IPS-15b (cell line): ENCODE measurements around the gene ELP4.
"Not testable (repeated sequence)": the region's sequence is repeated elsewhere in the genome, so short reads cannot be mapped to it uniquely, and the experiment has no call there.

ENCODE experiments used
- H3K27me3 ChIP-seq: one replicate; pipeline ENCODE4 v1.6.1; 2013; ENCODE audit warnings: low read length; ENCODE audit not compliant: control insufficient read depth, insufficient read depth
- H3K36me3 ChIP-seq: one replicate; pipeline ENCODE4 v1.6.1; 2013; ENCODE audit warnings: low read length; ENCODE audit not compliant: control insufficient read depth, insufficient read depth
- H3K4me1 ChIP-seq: one replicate; pipeline ENCODE4 v1.6.1; 2013; ENCODE audit warnings: mild to moderate bottlenecking, low read length; ENCODE audit not compliant: control insufficient read depth, insufficient read depth
- H3K4me3 ChIP-seq: one replicate; pipeline ENCODE4 v1.5.1; 2013; ENCODE audit warnings: low read depth, low read length
- H3K9ac ChIP-seq: one replicate; pipeline ENCODE4 v1.6.1; 2013; ENCODE audit warnings: low read depth, mild to moderate bottlenecking, low read length
- H3K9me3 ChIP-seq: one replicate; pipeline ENCODE4 v1.6.1; 2013; ENCODE audit warnings: mild to moderate bottlenecking, low read length; ENCODE audit not compliant: control insufficient read depth, insufficient read depth

ELP4 gene

GRCh38 chr11:31680770-31681169 is 171.2 kb downstream of the ELP4 start:
- H3K27me3 ChIP-seq: no peaks in the 10 kb centered on the region
- H3K9ac ChIP-seq: no peak overlapping the region
- no peaks in the 10 kb centered on the region for H3K36me3 ChIP-seq
- peaks cover 3% of the 10 kb centered on the region for H3K4me1 ChIP-seq
- H3K9me3 ChIP-seq: no peaks in the 10 kb centered on the region
- H3K4me3 ChIP-seq: no peak overlapping the region

GRCh38 chr11:31687256-31687655 is 177.7 kb downstream of the ELP4 start:
- no peak overlapping the region for H3K9ac ChIP-seq
- H3K4me3 ChIP-seq: no peak overlapping the region
- no peaks in the 10 kb centered on the region for H3K36me3 ChIP-seq
- no peaks in the 10 kb centered on the region for H3K27me3 ChIP-seq
- no peaks in the 10 kb centered on the region for H3K9me3 ChIP-seq
- no peaks in the 10 kb centered on the region for H3K4me1 ChIP-seq

GRCh38 chr11:31687861-31688260 is 178.3 kb downstream of the ELP4 start:
- no peak overlapping the region for H3K9ac ChIP-seq
- H3K36me3 ChIP-seq: no peaks in the 10 kb centered on the region
- H3K9me3 ChIP-seq: no peaks in the 10 kb centered on the region
- H3K4me3 ChIP-seq: no peak overlapping the region
- no peaks in the 10 kb centered on the region for H3K4me1 ChIP-seq
- H3K27me3 ChIP-seq: no peaks in the 10 kb centered on the region

- Histone ChIP-seq H3K4me3 (no peak overlapping the region), H3K27me3 (no peaks in the 10 kb centered on the region), H3K36me3 (no peaks in the 10 kb centered on the region), H3K9ac (no peak overlapping the region), H3K9me3 (no peaks in the 10 kb centered on the region), H3K4me1 (no peaks in the 10 kb centered on the region)
These were observed 180.0 kb downstream of the ELP4 start for GRCh38 chr11:31689559-31689958.

- no peaks in the 10 kb centered on the region for H3K36me3 ChIP-seq
- H3K9ac ChIP-seq: no peak overlapping the region
These were observed 180.5 kb downstream of the ELP4 start for GRCh38 chr11:31690041-31690440.

GRCh38 chr11:31690516-31690915 is 180.9 kb downstream of the ELP4 start:
- Histone ChIP-seq H3K36me3 (no peaks in the 10 kb centered on the region), H3K9ac (no peak overlapping the region), H3K4me3 (no peak overlapping the region), H3K9me3 (no peaks in the 10 kb centered on the region), H3K4me1 (no peaks in the 10 kb centered on the region), H3K27me3 (no peaks in the 10 kb centered on the region)

More at GRCh38 chr11:31690041-31690440, 180.5 kb downstream of the ELP4 start:
- no peak overlapping the region for H3K4me3 ChIP-seq
- H3K27me3 ChIP-seq: no peaks in the 10 kb centered on the region
- no peaks in the 10 kb centered on the region for H3K4me1 ChIP-seq
- no peaks in the 10 kb centered on the region for H3K9me3 ChIP-seq

GRCh38 chr11:31692466-31692865 is 182.9 kb downstream of the ELP4 start:
- no peaks in the 10 kb centered on the region for H3K9me3 ChIP-seq
- H3K4me3 ChIP-seq: no peak overlapping the region
- H3K36me3 ChIP-seq: no peaks in the 10 kb centered on the region
- H3K4me1 ChIP-seq: no peaks in the 10 kb centered on the region
- no peak overlapping the region for H3K9ac ChIP-seq
- H3K27me3 ChIP-seq: no peaks in the 10 kb centered on the region

GRCh38 chr11:31697049-31697448 is 187.5 kb downstream of the ELP4 start:
- not testable (repeated sequence) for H3K4me1 ChIP-seq, H3K27me3 ChIP-seq, H3K9me3 ChIP-seq, H3K36me3 ChIP-seq, H3K4me3 ChIP-seq, H3K9ac ChIP-seq

- H3K36me3 ChIP-seq: no peaks in the 10 kb centered on the region
- no peaks in the 10 kb centered on the region for H3K27me3 ChIP-seq
- no peaks in the 10 kb centered on the region for H3K9me3 ChIP-seq
- no peak overlapping the region for H3K9ac ChIP-seq
- no peak overlapping the region for H3K4me3 ChIP-seq
- H3K4me1 ChIP-seq: no peaks in the 10 kb centered on the region
These were observed 189.5 kb downstream of the ELP4 start for GRCh38 chr11:31699066-31699465.

- H3K9ac ChIP-seq: no peak overlapping the region
These were observed 193.4 kb downstream of the ELP4 start for GRCh38 chr11:31702966-31703365.

GRCh38 chr11:31706357-31706756 is 196.8 kb downstream of the ELP4 start:
- H3K4me3 ChIP-seq: no peak overlapping the region
- H3K4me1 ChIP-seq: no peaks in the 10 kb centered on the region
- H3K9ac ChIP-seq: no peak overlapping the region
- no peaks in the 10 kb centered on the region for H3K9me3 ChIP-seq
- H3K36me3 ChIP-seq: no peaks in the 10 kb centered on the region
- no peaks in the 10 kb centered on the region for H3K27me3 ChIP-seq

More at GRCh38 chr11:31702966-31703365, 193.4 kb downstream of the ELP4 start:
- H3K27me3 ChIP-seq: no peaks in the 10 kb centered on the region
- H3K9me3 ChIP-seq: no peaks in the 10 kb centered on the region
- H3K4me1 ChIP-seq: no peaks in the 10 kb centered on the region
- H3K4me3 ChIP-seq: no peak overlapping the region
- no peaks in the 10 kb centered on the region for H3K36me3 ChIP-seq

GRCh38 chr11:31711137-31711536 is 201.6 kb downstream of the ELP4 start:
- Histone ChIP-seq H3K36me3 (no peaks in the 10 kb centered on the region), H3K4me1 (peaks cover 5% of the 10 kb centered on the region), H3K27me3 (no peaks in the 10 kb centered on the region), H3K9me3 (no peaks in the 10 kb centered on the region), H3K9ac (no peak overlapping the region), H3K4me3 (no peak overlapping the region)

- no peaks in the 10 kb centered on the region for H3K36me3 ChIP-seq
- no peak overlapping the region for H3K9ac ChIP-seq
- H3K9me3 ChIP-seq: no peaks in the 10 kb centered on the region
- no peak overlapping the region for H3K4me3 ChIP-seq
- no peaks in the 10 kb centered on the region for H3K27me3 ChIP-seq
- H3K4me1 ChIP-seq: peaks cover 5% of the 10 kb centered on the region
These were observed 203.3 kb downstream of the ELP4 start for GRCh38 chr11:31712851-31713250.
